Measurements from ENCODE around the gene TNKS1BP1. TPM values are rescaled to one million over a fixed set of nuclear protein-coding genes. Genes with fewer than 3 reads are reported as not detected.

The TNKS1BP1 gene
- total and polyA plus RNA-seq, 9 of the 15 experiments (the other 6 are each of a cell fraction or from before 2014, with no cell fraction given) = 1.1 to 47.2 (median 10.9) TPM

DNA sequence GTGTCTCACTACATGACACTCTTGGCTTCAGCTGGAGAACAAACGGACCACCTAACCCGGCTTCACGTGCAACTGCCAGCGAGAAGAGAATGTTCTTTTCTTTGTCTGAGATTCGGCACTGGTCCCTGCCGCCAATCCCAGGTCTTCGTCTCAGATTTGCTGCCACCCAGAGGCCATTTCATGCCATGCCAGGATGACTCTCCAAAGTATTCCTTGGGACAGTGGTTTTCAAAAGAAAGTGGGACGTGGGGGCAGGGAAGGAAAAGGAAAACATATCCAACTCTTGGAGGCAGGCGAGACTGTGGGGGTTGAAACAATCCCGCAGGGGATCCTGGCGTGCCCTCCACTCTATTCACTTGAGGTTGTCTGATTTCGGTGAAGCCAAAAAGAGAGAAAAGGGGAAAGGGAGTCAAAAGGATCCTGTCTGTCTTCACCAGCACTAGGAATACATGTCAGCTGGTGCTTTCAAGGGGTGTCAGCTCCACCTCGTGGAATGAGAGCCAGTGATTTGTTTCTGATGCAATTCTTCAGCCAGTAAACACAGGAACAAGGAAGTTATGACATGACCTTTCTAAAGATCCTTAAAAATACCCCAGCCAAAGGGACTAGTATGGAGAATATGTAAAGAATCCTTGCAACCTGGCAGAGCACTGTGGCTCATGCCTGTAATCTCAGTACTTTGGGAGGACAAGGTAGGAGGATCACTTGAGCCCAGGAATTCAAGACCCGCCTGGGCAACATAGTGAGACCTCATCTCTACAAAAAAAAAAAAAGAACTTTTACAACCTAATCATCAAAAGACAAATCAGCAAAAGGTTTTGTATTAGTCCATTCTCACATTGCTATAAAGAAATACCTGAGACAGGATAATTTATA is 46.7 kb downstream of the TNKS1BP1 start:
- peak; percentile 91 for FAIRE-seq
- peak; percentile 63 for TF ChIP-seq CEBPB (tag; IDR thresholded peaks at IDR 0.05)
- no peak for TF ChIP-seq ZNF121 (CRISPR knock-in tag; conservative IDR thresholded peaks at IDR 0.05)
- no peak for TF ChIP-seq ZNF57 (CRISPR knock-in tag; IDR thresholded peaks at IDR 0.05)
- TF ChIP-seq ZNF12 (CRISPR knock-in tag; IDR thresholded peaks at IDR 0.05) = no peak
- TF ChIP-seq, protein P1, sequence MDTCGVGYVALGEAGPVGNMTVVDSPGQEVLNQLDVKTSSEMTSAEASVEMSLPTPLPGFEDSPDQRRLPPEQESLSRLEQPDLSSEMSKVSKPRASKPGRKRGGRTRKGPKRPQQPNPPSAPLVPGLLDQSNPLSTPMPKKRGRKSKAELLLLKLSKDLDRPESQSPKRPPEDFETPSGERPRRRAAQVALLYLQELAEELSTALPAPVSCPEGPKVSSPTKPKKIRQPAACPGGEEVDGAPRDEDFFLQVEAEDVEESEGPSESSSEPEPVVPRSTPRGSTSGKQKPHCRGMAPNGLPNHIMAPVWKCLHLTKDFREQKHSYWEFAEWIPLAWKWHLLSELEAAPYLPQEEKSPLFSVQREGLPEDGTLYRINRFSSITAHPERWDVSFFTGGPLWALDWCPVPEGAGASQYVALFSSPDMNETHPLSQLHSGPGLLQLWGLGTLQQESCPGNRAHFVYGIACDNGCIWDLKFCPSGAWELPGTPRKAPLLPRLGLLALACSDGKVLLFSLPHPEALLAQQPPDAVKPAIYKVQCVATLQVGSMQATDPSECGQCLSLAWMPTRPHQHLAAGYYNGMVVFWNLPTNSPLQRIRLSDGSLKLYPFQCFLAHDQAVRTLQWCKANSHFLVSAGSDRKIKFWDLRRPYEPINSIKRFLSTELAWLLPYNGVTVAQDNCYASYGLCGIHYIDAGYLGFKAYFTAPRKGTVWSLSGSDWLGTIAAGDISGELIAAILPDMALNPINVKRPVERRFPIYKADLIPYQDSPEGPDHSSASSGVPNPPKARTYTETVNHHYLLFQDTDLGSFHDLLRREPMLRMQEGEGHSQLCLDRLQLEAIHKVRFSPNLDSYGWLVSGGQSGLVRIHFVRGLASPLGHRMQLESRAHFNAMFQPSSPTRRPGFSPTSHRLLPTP (IDR thresholded peaks at IDR 0.05; ENCODE audit: borderline replicate concordance, extremely low read depth, insufficient read length) = no peak
- TF ChIP-seq ZNF311 (CRISPR knock-in tag; IDR thresholded peaks at IDR 0.05) = no peak
- TF ChIP-seq, protein P2, sequence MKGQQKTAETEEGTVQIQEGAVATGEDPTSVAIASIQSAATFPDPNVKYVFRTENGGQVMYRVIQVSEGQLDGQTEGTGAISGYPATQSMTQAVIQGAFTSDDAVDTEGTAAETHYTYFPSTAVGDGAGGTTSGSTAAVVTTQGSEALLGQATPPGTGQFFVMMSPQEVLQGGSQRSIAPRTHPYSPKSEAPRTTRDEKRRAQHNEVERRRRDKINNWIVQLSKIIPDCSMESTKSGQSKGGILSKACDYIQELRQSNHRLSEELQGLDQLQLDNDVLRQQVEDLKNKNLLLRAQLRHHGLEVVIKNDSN (CRISPR knock-in tag; IDR thresholded peaks at IDR 0.05) = no peak
- no peak for TF ChIP-seq ZNF551 (CRISPR knock-in tag; IDR thresholded peaks at IDR 0.05)
- TF ChIP-seq, protein P3, sequence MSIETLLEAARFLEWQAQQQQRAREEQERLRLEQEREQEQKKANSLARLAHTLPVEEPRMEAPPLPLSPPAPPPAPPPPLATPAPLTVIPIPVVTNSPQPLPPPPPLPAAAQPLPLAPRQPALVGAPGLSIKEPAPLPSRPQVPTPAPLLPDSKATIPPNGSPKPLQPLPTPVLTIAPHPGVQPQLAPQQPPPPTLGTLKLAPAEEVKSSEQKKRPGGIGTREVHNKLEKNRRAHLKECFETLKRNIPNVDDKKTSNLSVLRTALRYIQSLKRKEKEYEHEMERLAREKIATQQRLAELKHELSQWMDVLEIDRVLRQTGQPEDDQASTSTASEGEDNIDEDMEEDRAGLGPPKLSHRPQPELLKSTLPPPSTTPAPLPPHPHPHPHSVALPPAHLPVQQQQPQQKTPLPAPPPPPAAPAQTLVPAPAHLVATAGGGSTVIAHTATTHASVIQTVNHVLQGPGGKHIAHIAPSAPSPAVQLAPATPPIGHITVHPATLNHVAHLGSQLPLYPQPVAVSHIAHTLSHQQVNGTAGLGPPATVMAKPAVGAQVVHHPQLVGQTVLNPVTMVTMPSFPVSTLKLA (conservative IDR thresholded peaks at IDR 0.05) = 0 out of 4 replicates have a peak, but pooled peaks of 1 of the 2 experiments have one; percentile 22
- no peak for TF ChIP-seq MAFK (IDR thresholded peaks at IDR 0.05; ENCODE audit: low read length)
- TF ChIP-seq, protein P4, sequence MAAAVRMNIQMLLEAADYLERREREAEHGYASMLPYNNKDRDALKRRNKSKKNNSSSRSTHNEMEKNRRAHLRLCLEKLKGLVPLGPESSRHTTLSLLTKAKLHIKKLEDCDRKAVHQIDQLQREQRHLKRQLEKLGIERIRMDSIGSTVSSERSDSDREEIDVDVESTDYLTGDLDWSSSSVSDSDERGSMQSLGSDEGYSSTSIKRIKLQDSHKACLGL (CRISPR knock-in tag; IDR thresholded peaks at IDR 0.05; ENCODE audit: borderline replicate concordance, poor library complexity, severe bottlenecking) = no peak
- no peak for TF ChIP-seq ZBTB17 (CRISPR knock-in tag; IDR thresholded peaks at IDR 0.05)

More for the DNA sequence above, 46.7 kb downstream of the TNKS1BP1 start:
- Histone ChIP-seq H3K36me3 (ENCODE audit: control insufficient read depth, insufficient read depth, low read length) (no peaks in the 10 kb centered on the region), H3K9me1 (ENCODE audit: control insufficient read depth, insufficient read depth, low read length) (no peaks in the 10 kb centered on the region), H2AFZ (ENCODE audit: low read depth, low read length) (peak overlapping the region; percentile 48), H4K20me1 (replicated peaks; ENCODE audit: control insufficient read depth, insufficient read depth, low read length) (no peaks in the 10 kb centered on the region), H3K4me3 (no peak overlapping the region), H3K9ac (ENCODE audit: insufficient read depth in 1 of 2, low read depth in 2 of 2, low read length in 2 of 2) (peak overlapping the region in 1 of 2 experiments; percentile 8; a peak in 1 of 4 replicates), H3K4me2 (ENCODE audit: insufficient read depth, low read length) (peak overlapping the region; percentile 30), H3K4me1 (replicated peaks in 1 of 2; ENCODE audit: control insufficient read depth in 2 of 2, insufficient read depth in 2 of 2, low read length in 2 of 2) (peaks cover 0 to 14% of the 10 kb centered on the region in 2 experiments; a peak in 4 of 5 replicates), H3K79me2 (ENCODE audit: control insufficient read depth, insufficient read depth, low read length) (no peaks in the 10 kb centered on the region), H3K27me3 (ENCODE audit: control insufficient read depth in 2 of 2, insufficient read depth in 2 of 2, low read length in 2 of 2) (no peaks in the 10 kb centered on the region), H3K27ac (ENCODE audit: extremely low read depth, low read depth, low read length) (no peak overlapping the region), H3K9me3 (replicated peaks; ENCODE audit: control insufficient read depth, insufficient read depth, low read depth, low read length) (no peaks in the 10 kb centered on the region)
- 8% methylated on average over 14 of the region's 14 CpGs for WGBS (ENCODE audit: insufficient coverage, low coverage, missing lambda C conversion rate)
- ATAC-seq = peak; percentile 92
- DNase-seq (ENCODE audit: extremely low read depth in 1 of 4, low spot score in 3 of 4) = peak; percentile 70 to 76 (median 74)
- POLR2A ChIA-PET = interaction anchor here (0.6 to 1.0 kb wide), 3 partner anchors 29 to 1360 kb away, joined by 3 read pairs; no protein-coding TSS in a partner anchor
- CTCF ChIA-PET (ENCODE audit: low intra/inter-chr PET ratio) = no interaction called here
- in situ Hi-C loops (cut with MboI) (no loop called here), intact Hi-C loops (cut with micrococcal nuclease) (loop anchor here (1.0 to 5.0 kb wide), 2 partner anchors 29 to 49 kb away; no protein-coding TSS in a partner anchor)
- no TSS peak for BruUV-seq (replicated peaks)

Measured in K562 (cell line).